ENCODE data around the gene F2RL1.
"Not testable (repeated sequence)": the region's sequence is repeated elsewhere in the genome, so short reads cannot be mapped to it uniquely, and the experiment has no call there.

Gene F2RL1

DNA sequence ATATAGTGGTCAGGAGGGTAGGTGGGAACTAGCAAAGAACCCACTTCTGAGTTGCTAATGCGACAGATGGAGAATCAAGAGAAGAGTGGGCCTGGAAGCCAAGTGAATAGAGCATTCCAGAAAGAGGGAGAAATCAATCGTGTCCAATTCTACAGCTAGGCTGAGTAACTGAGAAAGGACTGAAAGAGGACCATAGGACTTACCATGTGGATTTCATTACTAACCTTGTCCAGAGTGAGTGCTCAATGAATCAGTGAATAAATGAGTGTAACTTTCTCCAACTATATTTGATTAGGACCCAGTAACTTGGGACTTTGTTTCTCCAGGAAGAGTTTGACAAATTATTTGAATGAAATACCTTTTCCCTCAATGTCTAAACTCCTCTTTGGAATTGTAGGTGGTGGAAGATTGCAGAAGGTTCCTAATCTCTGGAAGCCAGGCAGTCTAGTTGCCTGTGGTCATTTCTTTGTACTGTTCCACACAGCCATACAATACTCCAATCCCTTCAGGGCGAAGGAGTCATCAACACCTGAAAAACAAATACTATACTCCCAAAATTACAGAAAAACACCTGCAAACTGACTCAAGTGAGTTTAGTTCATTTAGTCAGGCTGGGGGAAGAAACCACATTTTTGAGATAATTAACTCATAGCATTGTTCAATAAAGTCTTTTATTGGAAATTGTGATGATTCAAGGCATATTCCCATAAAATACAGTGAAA, 2.6 kb upstream of the F2RL1 start:
- TF ChIP-seq, protein P1, sequence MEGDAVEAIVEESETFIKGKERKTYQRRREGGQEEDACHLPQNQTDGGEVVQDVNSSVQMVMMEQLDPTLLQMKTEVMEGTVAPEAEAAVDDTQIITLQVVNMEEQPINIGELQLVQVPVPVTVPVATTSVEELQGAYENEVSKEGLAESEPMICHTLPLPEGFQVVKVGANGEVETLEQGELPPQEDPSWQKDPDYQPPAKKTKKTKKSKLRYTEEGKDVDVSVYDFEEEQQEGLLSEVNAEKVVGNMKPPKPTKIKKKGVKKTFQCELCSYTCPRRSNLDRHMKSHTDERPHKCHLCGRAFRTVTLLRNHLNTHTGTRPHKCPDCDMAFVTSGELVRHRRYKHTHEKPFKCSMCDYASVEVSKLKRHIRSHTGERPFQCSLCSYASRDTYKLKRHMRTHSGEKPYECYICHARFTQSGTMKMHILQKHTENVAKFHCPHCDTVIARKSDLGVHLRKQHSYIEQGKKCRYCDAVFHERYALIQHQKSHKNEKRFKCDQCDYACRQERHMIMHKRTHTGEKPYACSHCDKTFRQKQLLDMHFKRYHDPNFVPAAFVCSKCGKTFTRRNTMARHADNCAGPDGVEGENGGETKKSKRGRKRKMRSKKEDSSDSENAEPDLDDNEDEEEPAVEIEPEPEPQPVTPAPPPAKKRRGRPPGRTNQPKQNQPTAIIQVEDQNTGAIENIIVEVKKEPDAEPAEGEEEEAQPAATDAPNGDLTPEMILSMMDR (IDR thresholded peaks at IDR 0.05): no peak
- no peak for TF ChIP-seq ZFX (IDR thresholded peaks at IDR 0.05; ENCODE audit: borderline replicate concordance)

DNA sequence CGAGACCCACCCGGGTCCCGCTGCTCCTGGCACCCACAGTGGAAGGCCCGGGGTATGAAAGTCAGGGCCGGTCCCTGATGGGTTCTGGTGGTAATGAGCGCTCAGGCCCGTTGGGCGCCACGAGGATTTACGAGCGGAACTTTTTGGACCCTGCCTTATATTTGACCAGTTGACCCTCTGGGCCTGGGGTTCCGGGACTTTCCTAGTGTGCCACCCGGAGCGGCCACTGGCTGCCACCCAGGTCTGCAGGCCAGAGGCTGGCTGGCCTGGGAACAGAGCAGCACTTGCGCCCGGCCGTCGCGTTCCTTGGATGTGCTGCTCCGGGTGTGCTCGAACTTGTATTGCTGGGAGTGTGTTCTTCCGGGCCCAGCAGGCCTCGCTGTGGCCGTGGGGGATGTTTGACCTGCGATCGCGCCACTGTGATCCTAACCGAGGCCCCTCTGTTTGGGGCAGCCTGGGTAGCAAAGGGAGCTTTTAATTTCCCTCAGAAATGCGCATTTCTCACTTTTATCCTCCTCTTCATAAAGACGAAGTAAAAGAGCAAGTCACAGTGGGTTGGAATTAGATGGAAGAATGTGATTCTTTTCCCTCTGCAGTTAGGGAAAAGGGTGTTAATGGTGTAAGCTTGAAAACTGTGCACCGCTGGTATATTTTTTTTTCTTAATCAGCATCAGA, 1.2 kb downstream of the F2RL1 start:
- TF ChIP-seq, protein P1 (IDR thresholded peaks at IDR 0.05): no peak
- no peak for TF ChIP-seq ZFX (IDR thresholded peaks at IDR 0.05; ENCODE audit: borderline replicate concordance)
- peak overlapping the region; percentile 74 for H3K27ac ChIP-seq

More for the DNA sequence above, 2.6 kb upstream of the F2RL1 start:
- H3K27ac ChIP-seq: no peak overlapping the region

DNA sequence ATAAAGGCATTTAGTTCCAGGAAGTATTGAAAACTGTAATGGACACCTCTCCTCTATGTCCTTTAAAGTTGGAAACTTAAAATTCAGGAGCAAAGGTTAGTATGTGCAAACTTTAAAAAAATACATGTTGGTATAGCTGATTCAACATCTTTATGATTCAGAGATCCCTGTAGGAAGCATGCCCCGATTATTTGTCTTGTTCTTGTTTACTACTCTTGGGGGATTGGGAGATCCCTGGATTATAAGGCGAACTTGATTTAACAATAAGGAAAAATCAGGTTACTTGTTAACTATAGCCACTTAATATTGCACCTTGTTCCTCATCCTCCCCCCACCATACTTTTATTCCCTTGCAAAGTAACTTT, 1.7 kb downstream of the F2RL1 start:
- TF ChIP-seq ZFX (IDR thresholded peaks at IDR 0.05; ENCODE audit: borderline replicate concordance): no peak
- TF ChIP-seq, protein P1 (IDR thresholded peaks at IDR 0.05): no peak
- H3K27ac ChIP-seq: peak overlapping the region; percentile 74

GRCh38 chr5:76821136-76821535, 2.3 kb downstream of the F2RL1 start:
- no peak for TF ChIP-seq ZFX (IDR thresholded peaks at IDR 0.05; ENCODE audit: borderline replicate concordance)
- TF ChIP-seq, protein P1 (IDR thresholded peaks at IDR 0.05): no peak
- H3K27ac ChIP-seq: peak overlapping the region; percentile 74; the same call in 1 of the 2 replicates

DNA sequence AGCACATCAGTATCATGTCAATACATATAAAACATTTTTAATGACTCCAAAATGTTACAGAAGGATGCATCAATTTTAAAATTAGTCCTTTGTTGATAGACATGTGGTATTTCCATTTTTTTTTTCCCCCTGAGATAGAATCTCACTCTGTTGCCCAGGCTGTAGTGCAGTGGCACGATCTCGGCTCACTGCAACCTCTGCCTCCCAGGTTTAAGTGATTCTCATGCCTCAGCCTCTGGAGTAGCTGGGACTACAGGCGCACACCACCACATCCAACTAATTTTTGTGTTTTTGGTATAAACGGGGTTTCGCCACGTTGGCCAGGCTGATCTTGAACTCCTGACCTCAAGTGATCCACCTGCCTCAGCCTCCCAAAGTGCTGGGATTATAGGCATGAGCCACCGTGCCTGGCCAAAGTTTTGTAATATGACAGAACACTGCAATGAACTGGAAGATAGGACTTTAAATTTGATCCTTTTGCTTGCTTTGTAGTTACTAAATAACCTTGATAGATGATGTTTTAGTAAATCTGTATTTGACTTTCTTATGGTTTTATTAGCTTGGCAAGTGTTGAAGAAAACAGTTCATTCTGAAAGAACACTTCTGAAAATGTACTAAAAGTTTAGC, 3.4 kb downstream of the F2RL1 start:
- peak overlapping the region; percentile 29; the same call in 1 of the 2 replicates for H3K27ac ChIP-seq

- H3K27ac ChIP-seq: not testable (repeated sequence)
Measured at GRCh38 chr5:76826416-76826815, 7.6 kb downstream of the F2RL1 start.

GRCh38 chr5:76831110-76831452, 12.3 kb downstream of the F2RL1 start:
- no peak for TF ChIP-seq ZFX (IDR thresholded peaks at IDR 0.05; ENCODE audit: borderline replicate concordance)
- TF ChIP-seq, protein P1 (IDR thresholded peaks at IDR 0.05): no peak
- H3K27ac ChIP-seq: no peak overlapping the region

DNA sequence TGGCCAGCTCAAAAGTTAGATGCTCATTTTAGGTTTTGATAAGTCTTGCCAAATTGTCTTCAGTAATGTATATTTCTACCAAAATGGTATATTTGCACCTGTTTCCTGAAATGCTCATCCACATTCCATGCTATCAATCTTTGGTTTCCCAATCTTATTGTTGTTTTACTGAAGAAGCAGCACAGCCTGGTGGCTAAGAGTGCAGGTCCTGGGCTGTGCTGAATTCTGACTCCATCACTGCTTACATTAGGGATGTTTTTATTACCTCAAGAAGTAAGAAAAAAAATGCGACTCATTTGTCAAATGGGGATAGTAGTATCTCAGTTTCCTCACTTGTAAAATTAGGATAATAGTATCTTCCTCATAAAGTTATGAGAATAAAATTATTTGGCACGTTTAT, 17.4 kb downstream of the F2RL1 start:
- TF ChIP-seq, protein P1 (IDR thresholded peaks at IDR 0.05): no peak
- no peak for TF ChIP-seq ZFX (IDR thresholded peaks at IDR 0.05; ENCODE audit: borderline replicate concordance)
- no peak overlapping the region for H3K27ac ChIP-seq
